Measurements from ENCODE around the gene C1GALT1.

C1GALT1 gene

GRCh38 chr7:7166318-7166717 lies 16.0 kb upstream of the C1GALT1 start:
- no peak overlapping the region for H3K4me3 ChIP-seq (ENCODE audit: low read depth, low read length)
- TF ChIP-seq, protein P1, sequence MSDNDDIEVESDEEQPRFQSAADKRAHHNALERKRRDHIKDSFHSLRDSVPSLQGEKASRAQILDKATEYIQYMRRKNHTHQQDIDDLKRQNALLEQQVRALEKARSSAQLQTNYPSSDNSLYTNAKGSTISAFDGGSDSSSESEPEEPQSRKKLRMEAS (IDR thresholded peaks at IDR 0.05; ENCODE audit: low read depth, low read length) = no peak
- no peak for TF ChIP-seq POLR2A (IDR thresholded peaks at IDR 0.05; ENCODE audit: extremely low read depth, insufficient read length)
- no peak for TF ChIP-seq MYC (IDR thresholded peaks at IDR 0.05; ENCODE audit: low read depth, low read length)
- TF ChIP-seq, protein P2, sequence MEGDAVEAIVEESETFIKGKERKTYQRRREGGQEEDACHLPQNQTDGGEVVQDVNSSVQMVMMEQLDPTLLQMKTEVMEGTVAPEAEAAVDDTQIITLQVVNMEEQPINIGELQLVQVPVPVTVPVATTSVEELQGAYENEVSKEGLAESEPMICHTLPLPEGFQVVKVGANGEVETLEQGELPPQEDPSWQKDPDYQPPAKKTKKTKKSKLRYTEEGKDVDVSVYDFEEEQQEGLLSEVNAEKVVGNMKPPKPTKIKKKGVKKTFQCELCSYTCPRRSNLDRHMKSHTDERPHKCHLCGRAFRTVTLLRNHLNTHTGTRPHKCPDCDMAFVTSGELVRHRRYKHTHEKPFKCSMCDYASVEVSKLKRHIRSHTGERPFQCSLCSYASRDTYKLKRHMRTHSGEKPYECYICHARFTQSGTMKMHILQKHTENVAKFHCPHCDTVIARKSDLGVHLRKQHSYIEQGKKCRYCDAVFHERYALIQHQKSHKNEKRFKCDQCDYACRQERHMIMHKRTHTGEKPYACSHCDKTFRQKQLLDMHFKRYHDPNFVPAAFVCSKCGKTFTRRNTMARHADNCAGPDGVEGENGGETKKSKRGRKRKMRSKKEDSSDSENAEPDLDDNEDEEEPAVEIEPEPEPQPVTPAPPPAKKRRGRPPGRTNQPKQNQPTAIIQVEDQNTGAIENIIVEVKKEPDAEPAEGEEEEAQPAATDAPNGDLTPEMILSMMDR (IDR thresholded peaks at IDR 0.05; ENCODE audit: low read depth, low read length) = no peak

GRCh38 chr7:7169296-7169695 lies 13.0 kb upstream of the C1GALT1 start:
- TF ChIP-seq, protein P2 (IDR thresholded peaks at IDR 0.05; ENCODE audit: low read depth, low read length) = no peak
- no peak for TF ChIP-seq POLR2A (IDR thresholded peaks at IDR 0.05; ENCODE audit: extremely low read depth, insufficient read length)
- no peak for TF ChIP-seq MYC (IDR thresholded peaks at IDR 0.05; ENCODE audit: low read depth, low read length)
- TF ChIP-seq, protein P1 (IDR thresholded peaks at IDR 0.05; ENCODE audit: low read depth, low read length) = no peak
- H3K4me3 ChIP-seq (ENCODE audit: low read depth, low read length) = no peak overlapping the region
- DNase-seq (ENCODE audit: low read depth) = no peak

More at GRCh38 chr7:7166318-7166717, 16.0 kb upstream of the C1GALT1 start:
- no peak for DNase-seq (ENCODE audit: low read depth)

DNA sequence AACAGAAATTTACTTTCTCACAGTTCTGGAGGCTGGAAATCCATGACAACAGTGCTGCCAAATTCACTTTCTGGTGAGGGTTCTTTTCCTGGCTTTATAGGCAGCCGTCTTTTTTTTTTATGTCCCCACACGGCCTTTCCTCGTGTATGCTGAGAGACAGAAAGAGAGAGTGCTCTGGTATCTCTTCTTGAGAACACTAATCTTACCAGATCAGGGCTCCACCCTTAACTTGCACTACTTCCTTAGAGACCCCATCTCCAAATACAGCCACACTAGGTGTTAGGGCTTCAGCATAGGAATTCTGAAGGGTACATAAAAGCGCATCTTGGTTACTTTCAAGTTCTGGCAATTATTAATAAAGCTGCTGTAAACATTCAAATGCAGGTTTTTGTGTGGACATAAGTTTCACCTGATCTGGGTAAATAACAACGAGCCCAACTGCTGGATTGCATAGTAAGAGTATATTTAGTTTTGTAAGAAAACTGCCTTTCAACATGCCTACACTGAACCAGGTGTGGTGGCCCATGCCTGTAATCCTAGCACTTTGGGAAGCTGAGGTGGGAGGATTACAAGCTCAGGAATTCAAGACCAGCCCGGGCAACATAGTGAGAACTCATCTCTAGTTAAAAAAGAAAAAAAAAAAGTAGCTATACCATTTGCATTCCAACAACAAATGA lies 8.2 kb upstream of the C1GALT1 start:
- DNase-seq (ENCODE audit: low read depth) = no peak
- TF ChIP-seq, protein P1 (IDR thresholded peaks at IDR 0.05; ENCODE audit: low read depth, low read length) = no peak
- TF ChIP-seq POLR2A (IDR thresholded peaks at IDR 0.05; ENCODE audit: extremely low read depth, insufficient read length) (no peak), MYC (IDR thresholded peaks at IDR 0.05; ENCODE audit: low read depth, low read length) (no peak)
- TF ChIP-seq, protein P2 (IDR thresholded peaks at IDR 0.05; ENCODE audit: low read depth, low read length) = no peak
- no peak overlapping the region for H3K4me3 ChIP-seq (ENCODE audit: low read depth, low read length)

DNA sequence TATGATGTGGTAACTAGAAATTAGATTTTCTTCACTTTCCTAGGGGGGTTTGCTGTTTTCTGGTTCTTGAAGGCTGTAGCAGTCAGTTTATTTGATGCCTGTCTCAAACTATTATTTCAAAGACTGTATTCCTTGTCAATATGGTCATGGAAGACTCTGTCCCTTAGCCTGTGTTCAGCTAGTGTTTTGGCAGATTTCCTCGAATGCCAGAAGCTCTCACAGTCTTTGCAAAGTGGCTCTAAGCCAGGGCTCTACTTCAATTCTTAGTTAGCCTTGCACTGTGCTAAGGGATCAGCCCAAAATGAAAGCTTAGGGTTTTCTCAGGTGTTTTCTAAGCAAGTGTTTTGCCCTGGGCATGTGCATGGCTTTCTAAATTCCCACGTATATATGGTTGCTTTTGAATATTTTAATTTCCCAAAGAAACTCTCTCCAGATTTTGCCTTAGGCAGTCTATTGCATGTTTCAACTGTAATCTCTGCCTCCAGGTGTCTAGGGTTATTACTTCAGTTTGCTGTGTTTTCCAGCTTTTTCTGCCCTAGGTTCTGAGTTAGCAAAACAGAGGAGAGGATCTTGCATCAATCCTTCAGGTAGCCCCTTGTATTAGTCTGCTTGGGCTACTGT lies 7.2 kb upstream of the C1GALT1 start:
- H3K4me3 ChIP-seq (ENCODE audit: low read depth, low read length) = no peak overlapping the region
- no peak for TF ChIP-seq MYC (IDR thresholded peaks at IDR 0.05; ENCODE audit: low read depth, low read length)
- TF ChIP-seq, protein P1 (IDR thresholded peaks at IDR 0.05; ENCODE audit: low read depth, low read length) = no peak
- TF ChIP-seq, protein P2 (IDR thresholded peaks at IDR 0.05; ENCODE audit: low read depth, low read length) = no peak
- TF ChIP-seq POLR2A (IDR thresholded peaks at IDR 0.05; ENCODE audit: extremely low read depth, insufficient read length) = no peak
- DNase-seq (ENCODE audit: low read depth) = no peak

DNA sequence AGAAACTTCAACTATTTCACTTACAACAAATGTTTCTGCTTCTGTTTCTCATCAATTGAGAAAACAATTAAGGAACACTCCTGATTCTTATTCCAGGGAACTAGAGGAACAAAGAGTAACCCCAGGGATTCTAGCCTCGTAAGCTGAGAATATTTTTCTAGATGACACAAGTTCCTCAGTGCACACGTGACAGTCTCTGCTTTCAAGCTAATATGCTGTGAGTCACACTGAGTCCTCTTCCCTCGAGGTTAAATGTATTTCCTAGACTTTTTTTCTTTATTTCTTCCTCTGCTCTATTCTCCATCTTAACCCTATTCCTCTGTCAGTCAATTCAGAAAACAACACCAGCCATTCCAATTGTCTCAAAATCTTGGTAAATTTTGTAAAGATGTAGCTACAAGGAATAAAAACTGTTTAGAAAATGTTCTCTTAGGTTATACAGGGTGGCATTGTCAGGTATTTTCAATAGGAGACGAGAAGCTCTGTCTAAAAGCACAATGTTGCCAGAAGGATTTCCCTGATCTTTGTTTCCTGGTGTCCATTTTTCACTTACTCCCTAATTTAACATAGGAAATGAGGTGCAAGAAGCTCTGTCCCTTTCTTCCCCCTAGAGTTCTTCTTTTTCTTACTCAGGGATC lies 5.8 kb upstream of the C1GALT1 start:
- TF ChIP-seq POLR2A (IDR thresholded peaks at IDR 0.05; ENCODE audit: extremely low read depth, insufficient read length) = no peak
- TF ChIP-seq, protein P1 (IDR thresholded peaks at IDR 0.05; ENCODE audit: low read depth, low read length) = peak; percentile 97
- TF ChIP-seq, protein P2 (IDR thresholded peaks at IDR 0.05; ENCODE audit: low read depth, low read length) = no peak
- peak; percentile 47; the same call in 1 of the 2 replicates for TF ChIP-seq MYC (IDR thresholded peaks at IDR 0.05; ENCODE audit: low read depth, low read length)
- peak; percentile 70 for DNase-seq (ENCODE audit: low read depth)
- H3K4me3 ChIP-seq (ENCODE audit: low read depth, low read length) = no peak overlapping the region

Measured in NB4 (cell line).